PC-3 (cell line): Measurements from ENCODE around the gene OR2AP1.

Source experiments
- EZH2phosphoT487 ChIP-seq: fragments of 300-600 bp; sonication (generic); IDR thresholded peaks from 2 replicates; pipeline ENCODE4 v1.6.1; 2018; ENCODE audit warnings: mild to moderate bottlenecking, antibody characterized with exemption, low read length, borderline replicate concordance
- TF ChIP-seq, protein P1 (sequence below): fragments of 300-600 bp; sonication (generic); conservative IDR thresholded peaks from 2 replicates; pipeline ENCODE4 v1.5.1; 2017; ENCODE audit warnings: antibody characterized with exemption, low read depth, mild to moderate bottlenecking, low read length

- TF ChIP-seq, protein P1, sequence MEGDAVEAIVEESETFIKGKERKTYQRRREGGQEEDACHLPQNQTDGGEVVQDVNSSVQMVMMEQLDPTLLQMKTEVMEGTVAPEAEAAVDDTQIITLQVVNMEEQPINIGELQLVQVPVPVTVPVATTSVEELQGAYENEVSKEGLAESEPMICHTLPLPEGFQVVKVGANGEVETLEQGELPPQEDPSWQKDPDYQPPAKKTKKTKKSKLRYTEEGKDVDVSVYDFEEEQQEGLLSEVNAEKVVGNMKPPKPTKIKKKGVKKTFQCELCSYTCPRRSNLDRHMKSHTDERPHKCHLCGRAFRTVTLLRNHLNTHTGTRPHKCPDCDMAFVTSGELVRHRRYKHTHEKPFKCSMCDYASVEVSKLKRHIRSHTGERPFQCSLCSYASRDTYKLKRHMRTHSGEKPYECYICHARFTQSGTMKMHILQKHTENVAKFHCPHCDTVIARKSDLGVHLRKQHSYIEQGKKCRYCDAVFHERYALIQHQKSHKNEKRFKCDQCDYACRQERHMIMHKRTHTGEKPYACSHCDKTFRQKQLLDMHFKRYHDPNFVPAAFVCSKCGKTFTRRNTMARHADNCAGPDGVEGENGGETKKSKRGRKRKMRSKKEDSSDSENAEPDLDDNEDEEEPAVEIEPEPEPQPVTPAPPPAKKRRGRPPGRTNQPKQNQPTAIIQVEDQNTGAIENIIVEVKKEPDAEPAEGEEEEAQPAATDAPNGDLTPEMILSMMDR = no peak
- no peak for TF ChIP-seq EZH2phosphoT487
Measured at GRCh38 chr12:55572168-55572567, at the start of gene OR2AP1.
